Ureter (tissue), 1 donor: Measurements from ENCODE around the gene GNB1. TPM values are rescaled to one million over a fixed set of nuclear protein-coding genes. Genes with fewer than 3 reads are reported as not detected.
"Not testable (repeated sequence)": the region's sequence is repeated elsewhere in the genome, so short reads cannot be mapped to it uniquely, and the experiment has no call there.

Experiments used
- DNase-seq: peaks from one replicate; pipeline ENCODE4 v3.0.0-alpha.2; 2020; ENCODE audit warnings: low spot score
- total RNA-seq: library from RNA; stranded (reverse); gene quantifications from one replicate; pipeline ENCODE4 v1.2.4, GENCODE V29; 2023
- donor health status: DM: yes; HTN: yes; CAD: no.

Gene GNB1
- 304 TPM for total RNA-seq

GRCh38 chr1:1890506-1891348 lies at the start of gene GNB1:
Gene GNB1 (minus strand): TSS chr1:1891087. CDS start chr1:1825453, 65,634 bp downstream.
- peak; percentile 89 for DNase-seq

GRCh38 chr1:1940123-1940425 lies 49.2 kb upstream of the GNB1 start:
- no peak for DNase-seq

GRCh38 chr1:1939296-1940122 lies 48.6 kb upstream of the GNB1 start:
- DNase-seq, result no peak

- DNase-seq, result no peak
Observed at GRCh38 chr1:1938613-1939295, 47.9 kb upstream of the GNB1 start.

- no peak for DNase-seq
Observed at GRCh38 chr1:1938276-1938573, 47.3 kb upstream of the GNB1 start.

GRCh38 chr1:1937549-1938275 lies 46.8 kb upstream of the GNB1 start:
- no peak for DNase-seq

GRCh38 chr1:1937061-1937460 lies 46.2 kb upstream of the GNB1 start:
- no peak for DNase-seq

- DNase-seq, result not testable (repeated sequence)
Observed at GRCh38 chr1:1934848-1935247, 44.0 kb upstream of the GNB1 start.

- DNase-seq, result no peak
Observed at GRCh38 chr1:1929639-1930545, 39.0 kb upstream of the GNB1 start.

- DNase-seq, result no peak
Observed at GRCh38 chr1:1929102-1929638, 38.3 kb upstream of the GNB1 start.

- DNase-seq, result no peak
Observed at GRCh38 chr1:1928231-1929101, 37.6 kb upstream of the GNB1 start.

- DNase-seq, result no peak
Observed at GRCh38 chr1:1927751-1928150, 36.9 kb upstream of the GNB1 start.

- DNase-seq, result no peak
Observed at GRCh38 chr1:1926886-1927660, 36.2 kb upstream of the GNB1 start.

- DNase-seq, result no peak
Observed at GRCh38 chr1:1926346-1926811, 35.5 kb upstream of the GNB1 start.

GRCh38 chr1:1925437-1926345 lies 34.8 kb upstream of the GNB1 start:
- no peak for DNase-seq

- DNase-seq, result no peak
Observed at GRCh38 chr1:1924849-1925248, 34.0 kb upstream of the GNB1 start.

GRCh38 chr1:1924386-1924785 lies 33.5 kb upstream of the GNB1 start:
- no peak for DNase-seq
